Keratinocyte (primary cell): ENCODE results near the gene DLL3. TPM values are rescaled to one million over a fixed set of nuclear protein-coding genes. Genes with fewer than 3 reads are reported as not detected.

ENCODE experiments used
- DNase-seq: peaks from one replicate; pipeline ENCODE4 v3.0.0-alpha.2; 2011; ENCODE audit warnings: low read depth, missing footprints, low spot score
- FAIRE-seq: peaks from 2 replicates; lab custom pipeline; 2011; peaks lifted over from hg19 to GRCh38; lab: Jason Lieb, UNC
- H2AFZ ChIP-seq: 2 replicates; pipeline ENCODE4 v1.6.0; 2012; ENCODE audit warnings: low read length, control low read depth, inconsistent platforms; ENCODE audit not compliant: control insufficient read depth
- H3K27ac ChIP-seq: 2 replicates; pipeline ENCODE4 v1.5.1; 2011; ENCODE audit warnings: low read length; ENCODE audit not compliant: control insufficient read depth, insufficient read depth
- H3K27me3 ChIP-seq: 3 replicates; pipeline ENCODE4 v1.6.0; 2011; ENCODE audit warnings: low read length; ENCODE audit not compliant: control insufficient read depth, insufficient read depth; ENCODE audit errors: extremely low read depth
- H3K36me3 ChIP-seq, 2 experiments: 2 replicates in 1 of 2; 3 replicates in 1 of 2; pipeline ENCODE4 v1.5.1; 2011; ENCODE audit warnings: low read length in 2 of 2, mild to moderate bottlenecking in 1 of 2; ENCODE audit not compliant: control insufficient read depth in 2 of 2, insufficient read depth in 2 of 2; ENCODE audit errors: extremely low read depth in 1 of 2
- H3K4me1 ChIP-seq: 3 replicates; pipeline ENCODE4 v1.5.1; 2011; ENCODE audit warnings: low read length; ENCODE audit not compliant: control insufficient read depth, insufficient read depth; ENCODE audit errors: extremely low read depth
- H3K4me2 ChIP-seq: 3 replicates; pipeline ENCODE4 v1.6.0; 2011; ENCODE audit warnings: low read depth, low read length; ENCODE audit not compliant: control insufficient read depth, insufficient read depth; ENCODE audit errors: extremely low read depth
- H3K4me3 ChIP-seq, 3 experiments: fragments of 200-600 bp in 1 of 3; sonication (generic) in 1 of 3; 2 replicates in 2 of 3; 3 replicates in 1 of 3; pipeline ENCODE4 v1.5.1; 2011 to 2016; ENCODE audit warnings: low read length in 3 of 3, mild to moderate bottlenecking in 3 of 3, control low read depth in 2 of 3, inconsistent platforms in 1 of 3, low read depth in 1 of 3, mixed read lengths in 1 of 3, mixed run types in 1 of 3, moderate library complexity in 1 of 3; ENCODE audit not compliant: control insufficient read depth in 2 of 3, insufficient read depth in 2 of 3; ENCODE audit errors: extremely low read depth in 1 of 3
- H3K79me2 ChIP-seq: 2 replicates; pipeline ENCODE4 v1.6.0; 2012; ENCODE audit warnings: low read length; ENCODE audit not compliant: control insufficient read depth, insufficient read depth
- H3K9ac ChIP-seq: 3 replicates; pipeline ENCODE4 v1.6.0; 2011; ENCODE audit warnings: low read length; ENCODE audit not compliant: control insufficient read depth, insufficient read depth; ENCODE audit errors: extremely low read depth
- H3K9me1 ChIP-seq: 3 replicates; pipeline ENCODE4 v1.6.0; 2011; ENCODE audit warnings: low read length; ENCODE audit not compliant: control insufficient read depth, insufficient read depth; ENCODE audit errors: extremely low read depth
- H3K9me3 ChIP-seq: 2 replicates; pipeline ENCODE4 v1.5.1; 2012; ENCODE audit warnings: low read depth, low read length; ENCODE audit not compliant: control insufficient read depth
- H4K20me1 ChIP-seq: 3 replicates; pipeline ENCODE4 v1.6.0; 2011; ENCODE audit warnings: low read length; ENCODE audit not compliant: control insufficient read depth, insufficient read depth; ENCODE audit errors: extremely low read depth
- CTCF ChIP-seq, 3 experiments: IDR thresholded peaks in 1 of 3; conservative IDR thresholded peaks in 1 of 3; optimal IDR thresholded peaks in 1 of 3; 2 replicates in 2 of 3; 3 replicates in 1 of 3; pipeline versions ENCODE3 to v1.5.1; 2011; ENCODE audit warnings: low read length in 3 of 3, mild to moderate bottlenecking in 3 of 3, moderate library complexity in 2 of 3, control low read depth in 1 of 3, inconsistent platforms in 1 of 3; ENCODE audit not compliant: insufficient read depth in 2 of 3; ENCODE audit errors: extremely low read depth in 1 of 3
- EZH2 ChIP-seq: IDR thresholded peaks from one replicate; pipeline ENCODE4 v1.6.1; 2012; ENCODE audit warnings: inconsistent platforms, mild to moderate bottlenecking, low read length, moderate library complexity
- dilution Hi-C: fragments of 300-500 bp; cut with MboI; formaldehyde crosslinking; loops from one replicate; pipeline ENCODE4 v1.7.0; 2020; ENCODE audit warnings: low sequenced_read_pairs; ENCODE audit not compliant: extremely low pct_ligation_motif_present
- polyA plus RNA-seq, 5 experiments: library from polyadenylated mRNA; depleted of rRNA in 3 of 5; stranded (reverse) in 3 of 5; stranded (forward) in 1 of 5; unstranded in 1 of 5; fragments of >200 nt; gene quantifications; 1 replicate in 1 of 5; 2 replicates in 3 of 5; 3 replicates in 1 of 5; pipeline versions ENCODE4 v1.2.1 to v1.2.3, GENCODE V29; 2011 to 2012; ENCODE audit warnings: missing spikeins in 2 of 5, low read depth in 1 of 5, low replicate concordance in 1 of 5

The DLL3 gene
- polyA plus RNA-seq, 1 donor (not counting 4 experiments of a cell fraction or from before 2014, with no cell fraction given): 0.89 TPM

DNA sequence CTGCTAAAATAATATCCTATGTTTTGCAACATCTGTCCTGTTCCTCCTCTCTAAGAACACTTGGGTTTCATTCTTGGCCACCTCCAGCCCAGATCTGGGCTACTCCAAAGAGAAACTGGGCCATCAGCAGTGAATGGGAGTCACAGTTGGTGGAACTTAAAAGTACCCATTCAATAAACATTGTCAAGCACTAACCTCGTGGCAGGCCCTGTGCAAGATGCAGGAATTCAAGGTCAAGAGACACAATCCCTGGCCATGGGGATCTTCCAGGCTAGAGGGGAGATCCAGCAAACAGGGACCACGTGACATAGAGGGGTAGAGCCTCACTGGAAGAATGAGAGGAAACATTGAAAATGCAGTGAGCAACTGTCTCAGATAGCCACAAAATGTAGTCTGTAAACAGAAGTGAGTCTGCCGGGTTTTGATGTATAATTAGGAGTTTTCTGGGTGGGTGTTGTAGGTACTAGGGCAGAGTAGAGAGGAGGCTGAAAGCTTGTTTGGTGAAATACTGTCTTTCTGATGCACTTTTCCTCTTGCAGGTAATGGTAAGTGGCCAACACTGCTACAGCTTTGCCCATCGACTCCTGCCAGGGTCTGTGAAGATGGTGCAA is 56.1 kb downstream of the DLL3 start:
- Histone ChIP-seq H3K27ac (no peak overlapping the region), H3K9ac (no peak overlapping the region), H3K79me2 (no peaks in the 10 kb centered on the region), H4K20me1 (no peaks in the 10 kb centered on the region), H2AFZ (no peak overlapping the region), H3K4me2 (no peak overlapping the region), H3K9me3 (no peaks in the 10 kb centered on the region), H3K4me1 (no peaks in the 10 kb centered on the region), H3K36me3 (no peaks in the 10 kb centered on the region), H3K9me1 (no peaks in the 10 kb centered on the region), H3K4me3 (no peak overlapping the region), H3K27me3 (peaks cover 4% of the 10 kb centered on the region)
- TF ChIP-seq CTCF (optimal IDR thresholded peaks at IDR 0.05 in 1 of 3, IDR thresholded peaks at IDR 0.05 in 1 of 3, conservative IDR thresholded peaks at IDR 0.05 in 1 of 3; ENCODE audit: extremely low read depth in 1 of 3, insufficient read depth in 2 of 3, low read length in 3 of 3): no peak
- FAIRE-seq: no peak
- DNase-seq: no peak
- dilution Hi-C loops: no loop called here

DNA sequence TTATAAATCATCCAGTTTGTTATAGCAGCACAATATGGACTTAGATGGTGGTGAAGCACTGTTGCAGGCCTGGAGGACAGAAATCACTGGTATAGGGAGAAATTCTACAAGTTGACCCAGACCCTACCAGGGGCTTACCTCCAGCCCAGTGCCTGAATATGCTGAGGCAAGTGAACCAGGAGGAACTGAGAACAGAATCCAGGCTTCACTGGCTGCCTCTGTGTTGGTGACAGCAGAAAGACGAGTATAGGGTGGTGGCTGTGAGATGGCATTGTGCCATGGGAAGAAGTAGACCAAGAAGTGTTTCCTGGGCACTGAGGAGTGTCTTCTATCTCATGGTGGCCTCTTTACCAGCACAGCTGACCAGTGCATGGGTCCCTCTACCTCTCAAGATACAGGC is 57.1 kb downstream of the DLL3 start:
- dilution Hi-C loops: no loop called here
- no peaks in the 10 kb centered on the region for H3K79me2 ChIP-seq
- FAIRE-seq (no peak), DNase-seq (no peak)
- H3K27me3 ChIP-seq: peaks cover 4% of the 10 kb centered on the region
- no peak overlapping the region for H2AFZ ChIP-seq
- H3K4me1 ChIP-seq: no peaks in the 10 kb centered on the region
- no peak for TF ChIP-seq EZH2
- TF ChIP-seq CTCF (optimal IDR thresholded peaks at IDR 0.05 in 1 of 3, IDR thresholded peaks at IDR 0.05 in 1 of 3, conservative IDR thresholded peaks at IDR 0.05 in 1 of 3; ENCODE audit: extremely low read depth in 1 of 3, insufficient read depth in 2 of 3, low read length in 3 of 3): no peak
- no peak overlapping the region for H3K4me2 ChIP-seq
- no peaks in the 10 kb centered on the region for H3K9me3 ChIP-seq
- H3K36me3 ChIP-seq: no peaks in the 10 kb centered on the region
- no peak overlapping the region for H3K9ac ChIP-seq
- no peak overlapping the region for H3K4me3 ChIP-seq
- no peaks in the 10 kb centered on the region for H3K9me1 ChIP-seq
- no peaks in the 10 kb centered on the region for H4K20me1 ChIP-seq
- no peak overlapping the region for H3K27ac ChIP-seq

Other genes with a start within 250 kb of the DLL3 start
- not detected in 3 replicates for gene IFNL2, start 230.6 kb upstream of the DLL3 start, polyA plus RNA-seq
- not detected in 3 replicates for gene IFNL1, start 202.5 kb upstream of the DLL3 start, polyA plus RNA-seq
- 0.04 to 0.16 TPM (median 0.04 TPM) in 3 replicates for gene LRFN1, start 178.1 kb upstream of the DLL3 start, polyA plus RNA-seq
- gene GMFG, start 162.9 kb upstream of the DLL3 start, polyA plus RNA-seq: 0.14 TPM in 1 of 3 replicates, not detected in the others
- 20.9 to 40.5 TPM (median 28.1 TPM) in 3 replicates for gene SAMD4B, start 156.5 kb upstream of the DLL3 start, polyA plus RNA-seq
- gene PAF1, start 107.8 kb upstream of the DLL3 start, polyA plus RNA-seq: 30.7 to 53.3 TPM (median 39.4 TPM) in 3 replicates
- gene MED29, start 107.6 kb upstream of the DLL3 start, polyA plus RNA-seq: 14.7 to 18.8 TPM (median 18.2 TPM) in 3 replicates
- gene ZFP36, start 92.1 kb upstream of the DLL3 start, polyA plus RNA-seq: 10.4 to 14.2 TPM (median 12.8 TPM) in 3 replicates
- 3.6 to 6.4 TPM (median 5.2 TPM) in 3 replicates for gene PLEKHG2, start 86.3 kb upstream of the DLL3 start, polyA plus RNA-seq
- gene RPS16, start 63.0 kb upstream of the DLL3 start, polyA plus RNA-seq: 1,323 to 2,302 TPM (median 1,614 TPM) in 3 replicates
- gene SUPT5H, start 53.4 kb upstream of the DLL3 start, polyA plus RNA-seq: 46.1 to 83.7 TPM (median 63.2 TPM) in 3 replicates
- gene TIMM50, start 18.1 kb upstream of the DLL3 start, polyA plus RNA-seq: 71.6 to 91.5 TPM (median 85.5 TPM) in 3 replicates
- not detected in 3 replicates for gene SELENOV, start 16.2 kb downstream of the DLL3 start, polyA plus RNA-seq
- 1.1 to 1.9 TPM (median 1.2 TPM) in 3 replicates for gene EID2B, start 33.9 kb downstream of the DLL3 start, polyA plus RNA-seq
- 9.5 to 12.9 TPM (median 9.6 TPM) in 3 replicates for gene EID2, start 41.2 kb downstream of the DLL3 start, polyA plus RNA-seq
- gene LGALS13, start 103.6 kb downstream of the DLL3 start, polyA plus RNA-seq: not detected in 3 replicates
- gene LGALS16, start 157.0 kb downstream of the DLL3 start, polyA plus RNA-seq: not detected in 3 replicates
- not detected in 3 replicates for gene LGALS14, start 205.5 kb downstream of the DLL3 start, polyA plus RNA-seq
- not detected in 3 replicates for gene CLC, start 239.1 kb downstream of the DLL3 start, polyA plus RNA-seq